Lower leg skin (tissue), 3 donors: Measurements from ENCODE around the gene IGFN1.

ENCODE experiments used
- CTCF ChIP-seq, 3 donors: fragments of 450-650 bp; IDR thresholded peaks; one replicate each; pipeline ENCODE4 v1.5.1; 2016; ENCODE audit warnings: antibody characterized with exemption in 3 of 3, mild to moderate bottlenecking in 3 of 3, moderate library complexity in 2 of 3
- POLR2A ChIP-seq, 2 donors: fragments of 450-650 bp; IDR thresholded peaks; one replicate each; pipeline ENCODE4 v1.6.1; 2016 to 2017; ENCODE audit warnings: antibody characterized with exemption in 2 of 2, mild to moderate bottlenecking in 1 of 2, moderate library complexity in 1 of 2

- TF ChIP-seq CTCF (IDR thresholded peaks at IDR 0.05): no peak
- no peak for TF ChIP-seq POLR2A (IDR thresholded peaks at IDR 0.05)
These were observed 8.9 kb upstream of the IGFN1 start for GRCh38 chr1:201181726-201182125.
